Parathyroid adenoma (tissue), 2 donors: ENCODE results near the gene PRKCE.

Experiments
- H2AFZ ChIP-seq: fragments of 300-600 bp; sonication (generic); one replicate; pipeline ENCODE4 v1.7.0; 2017; ENCODE audit warnings: antibody characterized with exemption, mild to moderate bottlenecking
- H3K27ac ChIP-seq: fragments of 300-600 bp; sonication (generic); one replicate; pipeline ENCODE4 v1.7.0; 2017
- H3K27me3 ChIP-seq: fragments of 300-600 bp; sonication (generic); one replicate; pipeline ENCODE4 v1.7.0; 2017; ENCODE audit warnings: low read length; ENCODE audit not compliant: control insufficient read depth, insufficient read depth
- H3K36me3 ChIP-seq: fragments of 300-600 bp; sonication (generic); one replicate; pipeline ENCODE4 v1.7.0; 2017; ENCODE audit warnings: low read length; ENCODE audit not compliant: control insufficient read depth, insufficient read depth
- H3K4me1 ChIP-seq: fragments of 300-600 bp; sonication (generic); one replicate; pipeline ENCODE4 v1.7.0; 2017; ENCODE audit warnings: control low read depth
- H3K4me2 ChIP-seq: fragments of 300-600 bp; sonication (generic); one replicate; pipeline ENCODE4 v1.7.0; 2017; ENCODE audit warnings: low read length
- H3K4me3 ChIP-seq: fragments of 300-600 bp; sonication (generic); one replicate; pipeline ENCODE4 v1.7.0; 2017; ENCODE audit warnings: low read depth, low read length
- H3K79me2 ChIP-seq: fragments of 300-600 bp; sonication (generic); one replicate; pipeline ENCODE4 v1.7.0; 2017; ENCODE audit warnings: control low read depth
- H3K9ac ChIP-seq: fragments of 300-600 bp; sonication (generic); one replicate; pipeline ENCODE4 v1.7.0; 2017; ENCODE audit warnings: mild to moderate bottlenecking
- H3K9me3 ChIP-seq: fragments of 300-600 bp; sonication (generic); one replicate; pipeline ENCODE4 v1.7.0; 2017; ENCODE audit warnings: low read length; ENCODE audit not compliant: control insufficient read depth
- CTCF ChIP-seq: fragments of 300-600 bp; sonication (generic); IDR thresholded peaks from one replicate; pipeline ENCODE4 v1.7.0; 2017; ENCODE audit warnings: antibody characterized with exemption, mild to moderate bottlenecking
- donor health status: primary hyperparathyroidism.

Gene PRKCE

DNA sequence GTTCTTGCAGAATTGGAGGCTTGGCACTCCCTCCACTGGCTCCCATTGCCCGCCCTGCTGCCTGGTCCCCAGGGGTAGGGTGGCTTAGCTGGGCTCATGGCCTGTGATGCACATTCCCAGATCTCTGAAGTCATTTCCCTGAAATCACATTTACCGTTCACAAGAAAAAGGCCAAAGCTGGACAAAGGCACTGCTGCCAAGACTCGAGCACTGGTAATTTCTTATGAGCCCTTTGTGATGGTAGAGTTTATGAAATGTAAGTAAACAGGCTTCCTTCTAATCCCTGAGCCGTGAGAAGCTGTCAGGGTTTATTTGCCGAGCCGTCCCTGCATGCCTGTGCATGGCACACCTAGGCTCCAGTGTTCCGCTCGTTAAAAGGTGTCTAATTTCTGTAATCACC lies 398.6 kb downstream of the PRKCE start:
- Histone ChIP-seq H3K4me2 (no peak overlapping the region), H3K9ac (no peak overlapping the region), H3K4me3 (no peak overlapping the region), H2AFZ (no peak overlapping the region), H3K36me3 (no peaks in the 10 kb centered on the region), H3K9me3 (no peaks in the 10 kb centered on the region), H3K4me1 (peaks cover 4% of the 10 kb centered on the region), H3K27ac (no peak overlapping the region), H3K27me3 (no peaks in the 10 kb centered on the region), H3K79me2 (peaks cover 2% of the 10 kb centered on the region)
- TF ChIP-seq CTCF = no peak

GRCh38 chr2:46050489-46050888 lies 399.0 kb downstream of the PRKCE start:
- H2AFZ ChIP-seq = no peak overlapping the region
- H3K9ac ChIP-seq = no peak overlapping the region
- H3K9me3 ChIP-seq = no peaks in the 10 kb centered on the region
- H3K4me2 ChIP-seq = no peak overlapping the region
- no peak for TF ChIP-seq CTCF
- peaks cover 2% of the 10 kb centered on the region for H3K79me2 ChIP-seq
- no peak overlapping the region for H3K27ac ChIP-seq
- no peaks in the 10 kb centered on the region for H3K36me3 ChIP-seq
- peaks cover 4% of the 10 kb centered on the region for H3K4me1 ChIP-seq
- no peaks in the 10 kb centered on the region for H3K27me3 ChIP-seq
- no peak overlapping the region for H3K4me3 ChIP-seq

DNA sequence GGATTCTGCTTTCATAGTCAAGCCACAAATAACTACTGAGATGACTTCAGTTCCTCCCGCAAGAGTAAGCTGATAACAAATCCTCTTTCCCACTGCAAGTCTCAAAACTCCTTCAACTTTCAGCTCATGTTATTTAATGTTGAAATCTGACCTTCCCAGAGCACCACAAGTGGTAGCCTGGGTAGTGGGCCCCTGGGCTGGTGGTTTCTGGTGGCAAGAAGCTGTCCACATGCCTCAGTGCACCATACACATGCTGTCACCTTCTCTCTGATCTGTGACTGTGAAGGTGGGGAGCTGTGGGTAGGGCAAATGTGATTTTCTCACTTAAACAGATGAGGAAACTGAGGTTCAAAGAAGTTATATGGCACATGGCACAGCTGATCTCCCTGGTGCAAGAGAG lies 399.6 kb downstream of the PRKCE start:
- Histone ChIP-seq H3K9ac (no peak overlapping the region), H3K79me2 (peaks cover 2% of the 10 kb centered on the region), H3K27me3 (no peaks in the 10 kb centered on the region), H2AFZ (no peak overlapping the region), H3K27ac (no peak overlapping the region), H3K4me2 (no peak overlapping the region), H3K4me3 (no peak overlapping the region), H3K4me1 (peaks cover 4% of the 10 kb centered on the region), H3K36me3 (no peaks in the 10 kb centered on the region), H3K9me3 (no peaks in the 10 kb centered on the region)
- TF ChIP-seq CTCF = no peak

DNA sequence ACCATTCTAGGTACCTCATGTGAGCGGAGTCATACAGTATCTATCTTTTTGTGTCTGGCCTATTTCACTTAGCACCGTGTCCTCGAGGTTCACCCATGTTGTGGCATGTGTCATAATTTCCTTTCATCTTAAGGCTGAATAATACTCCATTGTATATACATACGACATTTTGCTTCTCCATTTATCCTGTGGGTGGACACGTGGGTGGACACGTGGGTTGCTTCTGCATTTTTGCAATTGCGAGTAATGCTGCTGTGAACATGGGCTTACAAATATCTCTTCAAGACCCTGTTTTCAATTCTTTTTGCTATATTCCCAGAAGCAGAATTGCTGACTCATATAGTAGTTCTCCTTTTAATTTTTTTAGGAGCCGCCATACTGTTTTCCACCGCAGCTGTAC lies 402.1 kb downstream of the PRKCE start:
- Histone ChIP-seq H3K4me1 (no peaks in the 10 kb centered on the region), H3K79me2 (peaks cover 2% of the 10 kb centered on the region), H3K4me3 (no peak overlapping the region), H3K36me3 (no peaks in the 10 kb centered on the region), H3K27me3 (no peaks in the 10 kb centered on the region), H3K9ac (no peak overlapping the region), H3K4me2 (no peak overlapping the region), H3K27ac (no peak overlapping the region), H3K9me3 (no peaks in the 10 kb centered on the region), H2AFZ (no peak overlapping the region)
- TF ChIP-seq CTCF = no peak

- no peak overlapping the region for H3K27ac ChIP-seq
- H3K79me2 ChIP-seq = no peaks in the 10 kb centered on the region
- TF ChIP-seq CTCF = no peak
- no peaks in the 10 kb centered on the region for H3K36me3 ChIP-seq
- H3K4me1 ChIP-seq = no peaks in the 10 kb centered on the region
- H3K4me3 ChIP-seq = no peak overlapping the region
- H3K4me2 ChIP-seq = no peak overlapping the region
- no peak overlapping the region for H2AFZ ChIP-seq
- H3K27me3 ChIP-seq = no peaks in the 10 kb centered on the region
- H3K9me3 ChIP-seq = no peaks in the 10 kb centered on the region
- H3K9ac ChIP-seq = no peak overlapping the region
Measured at GRCh38 chr2:46056541-46056940, 405.1 kb downstream of the PRKCE start.
